GM19372 (cell line): ENCODE measurements around the gene CSNK2A2.

Source experiments
- ATAC-seq: cut with Tn5 transposase; IDR thresholded peaks from one replicate; pipeline ENCODE4 v1.9.1; 2021; ENCODE audit warnings: mild to moderate bottlenecking, low read depth, moderate library complexity; ENCODE audit not compliant: unreplicated experiment

CSNK2A2 gene

DNA sequence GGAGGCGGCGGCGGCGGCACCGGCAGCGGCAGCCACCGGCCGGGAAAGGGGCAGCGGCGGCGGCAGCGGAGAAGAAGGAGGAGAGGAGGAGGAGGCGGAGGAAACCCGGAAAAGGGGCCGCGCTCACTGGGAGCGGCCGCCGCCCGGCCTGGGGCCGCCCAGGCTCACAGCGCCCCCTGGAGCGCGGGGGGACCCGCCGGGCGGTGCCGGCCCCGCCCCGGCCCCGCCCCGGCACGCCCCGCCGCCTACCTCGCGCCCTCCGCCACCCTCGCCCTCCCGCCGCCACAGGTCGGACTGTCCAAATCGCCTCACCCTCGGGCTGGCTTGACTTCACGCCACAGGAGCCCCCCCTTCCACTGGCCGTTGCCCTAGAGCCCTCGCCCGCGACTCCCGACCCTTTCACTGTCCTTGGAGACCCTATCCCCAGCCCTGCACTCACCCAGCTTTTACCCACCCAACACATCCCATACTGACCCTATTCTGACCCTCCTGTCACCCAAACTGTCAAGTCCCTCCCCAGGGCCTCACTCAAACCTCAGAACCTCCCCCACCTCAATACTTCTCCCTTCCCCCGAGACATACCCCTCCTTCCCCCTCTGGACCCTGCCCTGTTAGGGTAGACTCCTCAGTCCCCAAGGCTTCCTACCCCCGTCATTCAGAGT lies at the start of gene CSNK2A2:
TSS of gene CSNK2A2 (minus strand) at position 85 of the 662 bp plus-strand sequence. CDS start 370 bp downstream, outside the sequence.
- ATAC-seq: peak; percentile 89

DNA sequence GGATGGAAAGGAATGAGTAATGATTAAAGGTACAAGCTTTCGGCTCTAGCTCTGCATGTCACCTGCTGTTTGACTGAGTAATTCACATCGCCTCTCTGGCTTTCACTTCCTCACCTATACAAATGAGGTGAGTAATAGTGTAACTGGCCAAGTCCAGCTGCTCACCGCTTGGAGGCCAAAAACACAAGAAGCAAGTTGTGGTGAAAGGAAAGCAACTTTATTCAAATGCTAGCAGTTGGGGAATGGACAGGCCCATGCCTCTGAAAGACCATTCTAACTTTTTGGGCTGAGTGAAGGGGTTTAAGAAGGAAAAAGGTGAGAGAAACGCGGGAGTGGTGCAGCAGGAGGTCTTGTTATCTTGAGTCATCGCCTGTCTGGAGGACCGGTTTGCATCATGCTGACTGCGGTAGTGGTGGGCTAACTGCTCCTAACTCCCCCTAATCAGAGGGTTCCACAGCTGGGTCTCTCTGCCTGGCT lies 45.7 kb upstream of the CSNK2A2 start:
- peak; percentile 94 for ATAC-seq

DNA sequence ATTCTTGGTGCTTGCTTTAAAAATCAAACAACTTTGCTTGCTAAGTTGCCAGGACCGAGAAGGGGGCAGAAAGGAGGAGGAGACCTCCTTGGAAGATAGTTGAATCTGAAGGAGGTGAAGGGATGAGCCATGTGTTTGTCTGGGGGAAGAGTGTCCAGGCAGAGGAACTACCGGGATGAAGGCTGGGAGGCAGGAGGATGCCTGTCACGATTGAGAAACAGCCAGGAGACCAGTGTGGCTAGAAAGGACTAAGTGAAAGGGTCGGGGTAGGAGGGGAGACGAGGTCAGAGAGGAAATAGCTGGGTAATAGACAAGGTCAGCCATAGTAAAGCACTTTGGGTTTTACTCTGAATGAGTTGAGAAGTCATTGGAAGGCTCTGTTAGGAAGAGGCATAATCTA lies 38.9 kb upstream of the CSNK2A2 start:
- ATAC-seq: no peak

DNA sequence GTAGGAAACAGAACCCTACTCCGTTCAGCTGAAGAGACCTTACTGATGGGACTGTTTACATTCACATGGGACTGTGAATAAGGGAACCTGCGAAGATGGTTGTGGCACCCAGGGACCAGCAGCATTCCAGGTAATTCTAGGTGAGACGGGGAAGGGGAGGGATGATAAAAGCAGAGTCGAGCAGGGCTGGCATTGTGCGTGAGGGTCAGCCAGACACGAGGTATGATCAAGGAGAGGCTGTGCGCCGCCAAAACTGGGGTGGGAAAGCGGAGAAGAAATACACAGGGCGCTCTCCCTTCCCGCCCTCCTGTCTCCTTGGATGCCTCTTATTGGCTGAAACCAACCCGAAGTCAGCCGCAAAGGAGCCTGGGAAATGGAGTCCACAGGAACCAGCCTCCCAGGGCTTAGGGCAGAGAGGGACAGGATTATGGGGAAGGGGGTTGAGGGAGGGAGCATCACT lies 38.4 kb upstream of the CSNK2A2 start:
- ATAC-seq: peak; percentile 91

DNA sequence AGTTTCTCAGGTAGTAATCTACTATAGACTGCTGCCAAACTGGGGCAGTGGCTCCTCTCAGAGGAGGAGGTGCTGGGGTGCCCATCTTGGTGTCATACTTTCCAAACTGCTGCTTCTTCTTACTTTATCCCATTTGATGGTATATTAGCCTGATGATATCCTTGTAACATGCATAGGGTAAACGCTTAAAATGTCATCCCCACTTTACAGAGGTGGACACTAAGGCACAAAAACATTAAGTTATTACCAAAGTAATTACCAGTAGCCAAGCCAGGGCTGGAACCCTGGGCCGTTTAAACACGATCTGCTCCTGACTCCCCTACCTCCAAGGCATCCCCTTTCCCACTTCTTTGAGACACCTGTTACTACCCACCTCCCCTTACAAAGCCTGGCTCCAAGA lies 37.8 kb upstream of the CSNK2A2 start:
- ATAC-seq: no peak

DNA sequence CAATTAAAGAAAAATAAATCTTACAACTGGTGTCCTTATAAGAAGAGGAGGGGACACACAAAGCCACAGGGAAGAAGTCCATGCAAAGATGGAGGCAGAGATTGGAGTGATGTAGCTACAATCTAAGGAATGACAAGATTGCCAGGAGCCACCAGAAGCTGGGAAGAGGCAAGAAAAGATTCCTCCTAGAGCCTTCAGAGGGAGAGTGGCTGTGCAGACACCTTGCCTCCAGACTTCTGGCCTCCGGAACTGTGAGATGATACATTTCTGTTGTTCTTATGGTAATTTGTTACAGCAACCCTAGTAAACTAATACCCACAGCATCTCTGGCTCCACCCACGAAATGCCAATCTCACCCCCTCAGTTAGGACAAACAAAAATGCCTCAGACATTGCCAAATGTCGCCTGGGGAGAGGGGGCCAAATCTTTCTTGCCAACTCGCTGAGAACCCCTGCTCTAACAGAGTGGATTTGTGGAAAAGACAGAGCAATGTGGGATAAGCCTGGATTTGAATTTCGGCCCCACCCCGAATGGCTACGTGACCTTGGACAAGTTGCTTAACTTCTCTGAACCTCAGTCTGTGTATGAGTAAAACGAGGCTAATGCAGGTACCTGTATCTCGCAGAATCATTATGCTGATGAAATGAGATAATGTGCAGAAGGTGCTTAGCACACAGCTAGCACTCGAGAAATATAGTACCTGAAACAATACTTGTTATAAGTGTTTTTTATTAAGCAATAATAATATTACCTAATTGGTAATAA lies 37.1 kb upstream of the CSNK2A2 start:
- ATAC-seq: no peak

DNA sequence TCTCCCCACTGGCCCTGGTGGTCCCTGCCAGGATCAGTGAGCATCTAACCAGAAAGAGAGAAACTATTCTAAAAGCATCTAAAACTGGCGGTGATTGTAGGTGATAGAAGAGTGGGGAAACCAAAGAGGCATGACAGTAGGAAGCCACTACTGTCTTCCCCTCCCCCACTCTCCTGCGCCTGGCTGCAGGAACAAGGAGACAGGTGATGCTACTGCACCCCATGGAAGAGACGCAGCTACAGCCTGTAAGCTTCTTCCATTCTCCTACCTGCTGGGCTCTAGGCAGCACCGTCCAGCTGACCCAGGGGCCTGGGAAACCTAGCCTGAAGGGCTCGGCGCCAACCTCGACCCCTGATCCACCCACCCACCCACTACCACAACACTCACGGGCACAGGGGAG lies 32.4 kb upstream of the CSNK2A2 start:
- no peak for ATAC-seq

DNA sequence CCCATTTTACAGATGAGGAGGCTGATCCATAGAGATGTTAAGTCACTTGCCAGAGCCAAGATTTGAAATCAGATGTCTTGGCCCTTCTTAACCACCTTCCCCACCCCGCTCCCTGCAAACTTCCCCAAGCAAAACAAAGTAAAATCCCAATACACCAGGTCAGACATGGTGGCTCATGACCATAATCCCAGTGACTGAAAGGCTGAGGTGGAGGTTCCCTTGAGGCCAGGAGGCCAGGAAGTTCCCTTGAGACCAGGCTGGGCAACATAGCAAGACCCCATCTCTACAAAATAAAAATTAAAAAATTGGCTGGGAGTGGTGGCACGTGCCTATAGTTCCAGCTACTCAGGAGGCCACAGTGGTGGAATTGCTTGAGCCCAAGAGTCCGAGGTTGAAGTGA lies 28.9 kb upstream of the CSNK2A2 start:
- no peak for ATAC-seq

DNA sequence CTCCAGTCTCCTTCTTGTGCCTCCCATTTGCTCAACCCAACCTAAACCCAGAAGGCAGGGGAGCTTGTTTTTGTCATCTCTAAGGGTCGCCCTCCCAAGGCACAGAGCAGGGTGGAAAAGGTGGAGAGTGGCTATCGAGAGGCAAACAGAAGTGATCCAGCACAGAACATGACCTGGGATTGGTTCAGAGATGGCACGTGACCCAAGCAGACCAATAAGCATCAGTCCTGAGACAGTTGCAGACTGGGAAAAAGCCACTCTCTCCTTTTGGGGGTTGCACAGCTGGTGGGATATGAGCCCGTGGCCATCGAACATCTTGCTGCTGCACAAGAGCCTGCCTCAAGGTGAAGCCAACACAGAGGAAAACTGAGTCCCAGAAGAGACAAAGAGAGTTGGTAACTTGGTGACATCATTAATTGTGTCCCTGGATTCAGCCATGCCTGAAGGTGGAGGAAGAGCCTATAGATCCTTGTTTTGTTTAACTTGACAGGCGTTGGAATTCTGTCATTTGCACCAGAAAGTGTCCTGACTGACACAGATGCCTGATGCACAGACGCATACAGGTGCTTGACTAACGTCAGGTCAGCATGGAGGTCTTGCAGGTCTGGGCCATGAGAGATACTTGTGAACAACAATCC lies 28.2 kb upstream of the CSNK2A2 start:
- ATAC-seq: no peak

DNA sequence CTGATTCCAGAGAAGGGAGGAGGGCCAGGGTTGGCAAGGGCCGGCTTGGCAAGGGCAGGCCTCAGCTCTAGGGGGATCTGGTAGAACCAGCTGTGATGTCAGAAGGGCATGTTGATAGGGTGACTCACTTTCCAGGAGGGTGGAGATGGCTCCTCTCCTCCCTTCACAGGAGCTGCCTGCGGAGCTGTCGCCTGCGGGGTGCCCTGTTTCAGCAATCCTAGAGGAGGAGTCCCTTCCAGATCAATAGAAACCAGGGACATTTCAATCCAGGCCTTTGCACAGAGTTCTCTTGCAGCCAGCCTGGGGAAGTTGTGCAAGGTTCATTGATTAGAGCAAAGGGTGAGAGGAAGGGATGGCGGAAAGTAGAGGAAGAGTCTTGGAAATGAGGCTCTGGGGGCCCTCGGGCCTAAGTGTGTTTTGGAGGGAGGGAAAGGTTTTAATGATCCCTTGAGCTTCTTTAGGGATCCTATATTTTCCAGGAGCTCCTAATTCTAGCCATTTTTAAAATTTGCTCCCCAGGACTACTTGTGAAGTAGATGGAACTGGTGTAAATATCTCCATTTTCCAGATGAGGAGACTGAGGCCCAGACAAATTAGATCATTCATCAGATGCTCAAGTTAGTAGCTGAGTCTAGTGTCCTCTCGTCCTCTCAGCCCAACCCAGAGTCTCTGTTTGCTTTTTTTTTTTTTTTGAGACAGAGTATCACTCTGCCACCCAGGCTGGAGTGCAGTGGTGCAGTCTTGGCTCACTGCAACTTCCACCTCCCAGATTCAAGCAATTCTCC lies 24.8 kb upstream of the CSNK2A2 start:
- ATAC-seq: no peak

DNA sequence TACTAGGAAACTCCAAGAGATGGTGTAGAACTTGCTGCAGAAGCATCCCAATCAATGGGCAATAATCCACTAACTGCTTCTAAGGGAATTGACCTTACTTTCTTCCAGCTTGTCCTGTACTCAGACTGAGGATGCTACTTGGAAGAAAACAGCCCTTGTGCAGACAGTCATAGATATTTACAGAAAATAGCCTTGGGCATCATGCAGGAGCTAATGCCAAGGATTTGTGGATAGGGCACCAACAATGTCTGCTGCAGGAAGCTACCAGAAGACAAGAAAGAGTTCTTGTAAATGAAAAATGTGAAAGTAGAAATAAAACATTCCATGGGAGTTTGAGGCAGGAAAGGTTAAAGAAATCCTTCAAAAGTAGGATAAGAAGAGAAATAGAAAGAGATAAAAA lies 21.5 kb upstream of the CSNK2A2 start:
- ATAC-seq: no peak

DNA sequence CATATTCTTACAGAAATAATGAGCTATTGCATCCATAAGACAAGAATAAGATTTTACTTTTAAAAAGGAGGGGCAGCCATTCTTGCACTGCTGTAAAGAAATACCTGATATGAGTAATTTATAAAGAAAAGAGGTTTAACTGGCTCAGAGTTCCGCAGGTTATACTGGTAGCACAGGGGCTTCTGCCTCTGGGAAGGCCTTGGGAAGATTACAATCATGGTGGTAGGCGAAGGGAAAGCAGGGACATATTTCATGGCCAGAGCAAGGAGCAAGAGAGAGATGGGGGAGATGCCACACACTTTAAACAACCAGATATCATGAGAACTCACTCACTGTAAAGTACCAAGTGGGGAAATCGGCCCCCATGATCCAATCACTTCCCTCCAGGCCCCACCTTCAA lies 20.9 kb upstream of the CSNK2A2 start:
- no peak for ATAC-seq

DNA sequence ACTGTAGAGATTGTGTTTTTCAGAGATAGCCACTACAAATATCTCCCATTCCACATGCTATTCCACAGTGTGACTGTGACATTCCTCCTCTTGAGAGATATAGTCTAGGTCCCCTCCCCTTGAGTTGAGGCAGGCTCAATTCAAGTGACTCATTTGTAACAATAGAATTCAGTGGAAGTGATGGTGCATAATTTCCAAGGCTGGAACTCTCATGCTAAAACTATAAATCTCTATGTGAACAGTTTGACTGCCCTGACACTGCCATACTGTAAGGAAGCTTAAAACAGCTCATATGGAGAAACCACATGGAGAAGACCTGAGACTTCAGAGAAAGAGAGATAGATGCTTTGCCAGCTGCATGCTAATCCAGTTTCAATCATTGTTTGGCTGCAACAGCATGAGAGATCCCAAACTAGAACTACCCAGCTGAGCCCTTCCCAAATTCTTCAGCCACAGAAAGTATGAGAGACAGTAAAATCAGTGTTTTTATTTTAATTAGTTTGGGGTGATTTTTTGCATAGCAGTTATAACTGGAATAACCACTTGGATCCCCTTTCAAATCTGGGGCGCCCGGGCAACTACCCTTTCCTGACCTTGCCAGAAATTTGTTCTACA lies 19.5 kb upstream of the CSNK2A2 start:
- no peak for ATAC-seq

DNA sequence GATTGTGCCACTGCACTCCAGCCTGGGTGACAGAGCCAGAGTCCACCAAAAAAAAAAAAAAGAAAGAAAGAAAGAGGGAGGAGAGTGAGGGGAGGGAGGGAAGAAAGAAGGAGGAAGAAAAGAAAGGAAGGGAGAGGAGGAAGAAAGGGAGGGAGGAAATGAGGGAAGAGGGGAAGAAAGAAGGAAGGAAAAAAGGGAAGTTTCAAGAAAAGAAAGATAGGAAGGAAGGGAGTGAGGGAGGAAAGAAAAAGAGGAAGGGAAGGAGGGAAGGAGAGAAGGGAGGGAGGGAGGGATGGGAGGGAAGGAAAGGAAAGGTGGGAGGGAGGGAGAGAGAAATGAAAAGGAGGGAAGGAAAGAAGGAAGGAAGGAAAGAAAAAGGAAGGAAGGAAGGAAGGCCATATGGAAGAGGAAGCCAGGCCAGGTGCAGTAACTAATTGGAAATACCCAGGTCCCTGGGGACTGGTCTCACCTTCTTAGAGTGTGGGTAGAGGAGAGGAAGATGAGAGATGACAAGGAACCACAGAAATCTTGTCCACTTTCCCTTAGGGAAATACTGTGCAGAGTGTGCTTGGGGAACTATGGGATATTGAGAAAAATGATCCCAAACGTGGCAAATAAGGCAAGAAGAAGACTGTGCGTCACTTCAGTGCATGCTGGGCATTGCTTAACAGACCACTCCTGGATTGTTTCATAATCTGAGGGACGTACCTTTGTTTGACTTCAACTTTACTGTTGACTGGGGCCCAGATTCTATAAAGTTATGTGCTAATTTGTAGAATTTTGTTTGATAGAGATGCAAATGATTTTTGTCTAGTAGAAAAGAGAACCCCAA lies 15.1 kb upstream of the CSNK2A2 start:
- ATAC-seq: no peak

DNA sequence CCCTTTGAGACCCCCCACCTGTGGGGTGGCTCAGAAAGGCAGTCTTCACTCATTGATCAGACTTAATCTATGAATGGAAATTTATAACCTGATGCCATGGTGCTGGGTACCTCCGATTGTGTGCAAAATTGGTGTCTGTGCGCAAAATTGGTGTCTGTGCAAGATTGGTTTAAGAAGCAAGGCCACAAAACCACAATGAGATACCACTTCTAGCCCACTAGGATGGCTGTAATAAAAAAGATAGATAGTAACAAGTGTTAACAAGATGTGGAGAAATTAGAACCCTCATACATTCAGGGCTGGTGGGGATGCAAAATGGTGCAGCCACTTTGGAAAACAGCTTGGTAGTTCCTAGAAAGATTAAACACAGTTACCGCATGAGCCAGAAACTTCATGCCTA lies 13.9 kb upstream of the CSNK2A2 start:
- no peak for ATAC-seq

DNA sequence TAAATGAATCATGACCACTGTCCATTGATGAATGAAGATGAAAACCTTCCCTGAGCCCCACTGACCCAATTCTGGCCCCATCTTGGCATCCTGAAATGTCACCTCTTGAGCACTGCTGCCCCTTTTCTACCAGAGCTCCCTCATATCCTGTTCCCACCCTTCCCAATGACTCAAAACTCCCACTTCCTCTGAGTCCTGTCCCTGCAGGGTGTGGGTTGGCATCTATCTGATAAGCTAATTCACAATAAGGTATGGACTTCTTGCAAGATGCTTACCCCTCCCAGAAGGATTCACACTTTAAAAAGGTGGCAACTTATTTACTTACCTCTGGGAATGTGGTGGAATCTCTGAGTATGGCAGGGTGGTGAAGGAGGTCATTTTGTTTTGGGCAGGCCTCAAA lies 13.3 kb upstream of the CSNK2A2 start:
- no peak for ATAC-seq

DNA sequence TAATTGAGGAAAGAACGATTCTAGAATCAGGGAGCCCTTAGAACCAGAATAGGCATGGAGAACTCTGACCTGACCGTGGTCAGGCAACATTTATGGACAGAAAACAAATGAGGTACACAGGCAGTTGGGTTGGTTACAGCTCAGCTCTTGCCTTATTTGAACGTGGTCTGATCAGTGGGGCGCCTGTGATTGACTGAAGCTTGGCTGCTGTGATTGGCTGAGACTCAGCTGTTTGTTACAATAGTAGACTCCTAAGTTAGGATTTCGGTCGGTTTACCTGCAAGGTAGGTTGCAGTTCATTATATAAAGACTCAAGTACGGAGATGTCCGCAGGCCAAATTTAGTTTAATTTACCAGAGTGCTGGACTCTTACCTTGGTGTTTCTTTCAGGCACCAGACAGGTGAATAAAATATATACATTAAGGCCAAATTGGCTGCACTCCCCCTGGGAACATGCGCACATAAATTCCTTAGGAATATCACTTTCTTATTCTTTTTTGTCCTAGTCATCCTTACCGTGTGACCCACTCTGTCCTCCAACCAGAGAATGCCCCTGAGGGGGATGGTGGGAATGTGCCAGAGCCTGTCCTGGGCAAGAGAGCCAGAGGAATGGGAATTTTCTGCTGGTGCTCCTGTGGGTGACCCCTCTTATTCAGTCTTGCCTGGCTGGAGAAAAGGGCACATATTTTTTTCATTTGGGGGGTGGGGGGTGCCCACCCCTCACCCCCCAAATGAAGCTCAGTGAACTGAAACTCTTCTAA lies 7.5 kb upstream of the CSNK2A2 start:
- ATAC-seq: no peak

DNA sequence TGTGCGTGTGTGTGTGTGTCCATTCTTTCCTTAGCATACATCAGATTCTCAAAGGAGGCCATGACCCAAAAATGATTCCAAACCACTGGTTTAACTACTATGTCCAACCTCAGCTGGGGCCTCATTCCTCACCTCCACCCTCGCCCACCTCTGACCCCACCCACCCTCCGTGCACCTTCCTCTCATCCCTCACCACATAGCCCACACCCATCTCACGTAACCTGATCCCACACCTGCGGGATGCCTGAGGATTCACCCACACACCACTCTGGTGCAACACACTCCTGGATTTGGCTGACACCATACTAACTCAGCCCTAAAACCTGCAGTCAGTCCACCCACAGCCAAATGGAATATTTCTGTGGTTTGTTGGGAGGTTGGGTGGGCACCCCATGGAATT lies 3.3 kb upstream of the CSNK2A2 start:
- no peak for ATAC-seq
